GM21447 (cell line): ENCODE data around the gene FOLH1.
"Not testable (repeated sequence)": the region's sequence is repeated elsewhere in the genome, so short reads cannot be mapped to it uniquely, and the experiment has no call there.

Source experiments
- ATAC-seq: cut with Tn5 transposase; IDR thresholded peaks from one replicate; pipeline ENCODE4 v1.9.1; 2021; ENCODE audit not compliant: unreplicated experiment

Gene FOLH1

DNA sequence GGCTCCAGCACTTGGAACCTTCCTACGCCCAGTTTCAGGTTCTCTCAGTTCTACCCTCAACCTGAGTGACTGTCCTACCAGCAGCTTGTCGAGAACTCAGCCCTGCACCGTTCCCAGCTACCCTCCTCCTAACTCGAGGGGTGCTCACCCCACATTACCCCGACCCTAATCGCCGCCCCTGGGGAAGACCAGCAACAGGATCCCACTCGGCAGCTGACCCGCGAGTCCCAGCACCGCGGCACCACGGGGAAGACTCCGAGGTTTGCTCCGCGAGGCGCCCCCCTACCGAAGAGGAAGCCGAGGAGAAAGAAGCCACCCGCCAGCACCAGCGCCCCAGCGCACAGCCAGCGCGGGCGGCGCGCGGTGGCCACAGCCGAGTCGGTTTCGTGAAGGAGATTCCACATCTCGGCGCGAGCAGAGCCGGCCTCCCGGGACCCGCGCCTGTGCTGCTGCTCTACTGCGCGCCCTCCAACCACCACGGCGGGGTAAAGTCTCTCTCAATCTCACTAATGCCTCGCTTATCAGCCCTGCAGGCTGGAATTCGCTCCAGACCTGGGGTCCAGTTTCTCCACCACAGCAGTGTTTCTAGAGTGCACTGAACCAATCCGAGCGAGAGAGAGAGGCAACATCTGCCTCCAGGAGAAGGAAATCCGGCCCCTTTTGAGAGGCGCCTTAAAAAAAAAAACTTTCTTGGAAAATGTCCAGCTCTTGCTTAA, at the start of gene FOLH1:
TSS of gene FOLH1 (minus strand) at position 597 of the 716 bp plus-strand sequence. CDS start at position 404, 193 bp downstream.
- no peak for ATAC-seq

DNA sequence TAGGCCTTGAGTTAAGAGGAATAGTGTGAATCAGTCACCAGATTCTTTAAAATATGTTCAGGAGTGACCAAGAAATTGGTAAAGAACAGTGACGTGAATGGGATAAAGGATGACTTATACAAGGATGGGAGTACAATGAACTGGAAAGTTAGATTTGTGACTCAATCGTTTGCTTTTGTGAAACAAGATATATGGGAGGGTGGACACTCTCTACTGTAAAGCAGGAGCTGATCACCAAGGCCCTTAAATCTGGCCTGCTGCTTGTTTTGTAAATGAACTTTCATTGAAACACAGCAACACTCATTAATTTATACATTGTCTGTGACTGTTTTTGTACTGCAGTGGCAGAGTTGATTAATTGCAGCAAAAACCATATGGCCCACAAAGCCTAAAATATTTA, 46.7 kb upstream of the FOLH1 start:
- not testable (repeated sequence) for ATAC-seq

DNA sequence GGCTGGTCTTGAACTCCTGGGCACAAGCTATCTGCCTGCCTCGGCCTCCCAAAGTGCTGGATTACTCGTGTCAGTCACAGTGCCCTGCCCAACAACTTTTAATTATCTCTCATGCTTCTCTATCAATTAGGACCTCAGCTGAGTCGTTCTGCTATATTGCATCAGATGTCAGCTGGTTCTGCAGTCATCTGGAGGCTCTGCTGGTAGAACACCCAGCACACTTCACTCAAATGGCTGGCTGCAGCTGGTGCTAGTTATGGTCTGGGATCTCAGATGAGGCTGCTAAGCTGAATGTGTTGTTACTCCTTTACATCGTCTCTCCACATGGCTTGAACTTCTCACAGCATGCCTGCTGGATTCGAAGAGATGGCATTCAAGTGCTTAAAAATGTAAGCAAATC, 42.8 kb upstream of the FOLH1 start:
- not testable (repeated sequence) for ATAC-seq

DNA sequence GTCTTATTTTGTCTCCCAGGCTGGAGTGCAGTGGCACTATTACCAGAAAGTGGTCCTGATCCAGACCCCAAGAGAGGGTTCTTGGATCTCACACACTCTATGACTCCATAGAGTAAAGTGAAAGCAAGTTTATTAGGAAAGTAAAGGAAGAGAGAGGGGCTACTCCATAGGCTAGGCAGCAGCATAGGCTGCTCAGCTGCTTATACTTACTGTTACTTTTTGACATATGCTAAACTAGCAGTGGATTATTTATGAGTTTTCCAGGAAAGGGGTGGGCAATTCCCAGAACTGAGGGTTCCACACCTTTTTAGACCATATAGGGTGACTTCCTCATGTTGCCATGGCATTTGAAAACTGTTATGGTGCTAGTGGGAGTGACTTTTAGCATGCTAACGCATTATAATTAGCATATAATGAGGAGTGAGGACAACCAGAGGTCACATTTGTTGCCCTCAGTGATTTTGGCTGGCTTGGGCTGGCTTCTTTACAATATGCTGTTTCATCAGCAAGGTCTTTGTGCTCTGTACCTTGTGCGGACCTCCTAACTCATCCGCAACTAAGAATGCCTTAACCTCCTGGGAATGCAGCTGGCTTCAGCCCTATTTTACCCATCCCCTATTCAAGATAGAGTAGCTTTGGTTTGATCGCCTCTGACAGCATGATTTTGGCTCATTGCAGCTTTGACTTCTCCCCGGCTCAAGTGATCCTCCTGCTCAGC, 42.2 kb upstream of the FOLH1 start:
- not testable (repeated sequence) for ATAC-seq

DNA sequence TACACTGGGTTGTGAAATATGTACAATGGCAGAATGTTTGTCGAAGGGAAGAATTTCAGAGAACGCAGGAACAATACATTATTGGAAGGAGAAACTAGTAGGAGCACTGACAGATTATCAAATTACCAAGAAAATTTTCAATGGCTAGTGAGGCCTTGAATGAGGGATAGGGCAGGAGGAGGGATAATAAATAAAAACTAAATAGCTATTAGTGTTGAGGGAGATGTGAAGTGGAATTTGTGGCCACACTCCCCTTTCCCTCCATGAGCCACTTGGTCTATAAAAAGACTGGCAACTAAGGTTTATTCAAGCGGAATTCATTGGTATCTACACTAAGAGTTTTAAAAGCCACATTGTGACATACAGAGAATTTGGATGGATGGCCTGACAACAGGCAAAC, 41.0 kb upstream of the FOLH1 start:
- not testable (repeated sequence) for ATAC-seq

DNA sequence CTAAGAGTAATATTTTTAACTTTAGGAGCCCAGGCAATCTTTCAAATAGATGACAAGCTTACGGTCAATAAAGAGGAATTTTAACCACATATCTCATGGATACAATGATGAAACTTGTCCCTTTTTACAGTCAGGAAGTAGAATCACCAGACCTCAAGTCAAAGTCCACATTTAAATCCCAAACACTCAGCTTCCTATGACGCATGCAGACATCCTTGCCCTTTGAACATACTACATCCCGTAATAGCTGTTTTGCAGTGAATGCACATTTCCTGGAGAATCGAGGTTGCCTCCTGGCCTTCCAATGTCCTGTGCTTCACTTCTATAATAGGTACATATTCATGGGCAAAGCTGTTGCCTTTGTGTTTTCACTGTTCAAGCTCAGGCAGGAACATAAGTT, 25.3 kb upstream of the FOLH1 start:
- ATAC-seq = not testable (repeated sequence)

DNA sequence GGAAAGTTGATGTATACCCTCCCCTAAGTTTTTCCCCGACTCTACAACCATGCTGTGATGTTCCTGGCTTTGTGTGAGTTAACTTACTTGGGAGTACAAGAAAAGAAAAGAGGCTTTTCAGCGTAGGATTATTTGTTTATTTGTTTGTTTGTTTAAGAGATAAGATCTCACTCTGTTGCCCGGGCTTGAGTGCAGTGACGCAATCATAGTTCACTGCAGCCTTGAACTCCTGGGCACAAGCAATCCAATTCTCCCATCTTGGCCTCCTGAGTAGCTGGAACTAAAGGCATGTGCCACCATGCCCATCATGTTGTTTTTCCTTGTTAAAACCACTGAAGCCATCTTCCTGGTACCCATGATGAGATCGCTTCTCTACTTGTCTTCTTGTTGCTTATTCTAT, 24.6 kb upstream of the FOLH1 start:
- ATAC-seq = not testable (repeated sequence)

DNA sequence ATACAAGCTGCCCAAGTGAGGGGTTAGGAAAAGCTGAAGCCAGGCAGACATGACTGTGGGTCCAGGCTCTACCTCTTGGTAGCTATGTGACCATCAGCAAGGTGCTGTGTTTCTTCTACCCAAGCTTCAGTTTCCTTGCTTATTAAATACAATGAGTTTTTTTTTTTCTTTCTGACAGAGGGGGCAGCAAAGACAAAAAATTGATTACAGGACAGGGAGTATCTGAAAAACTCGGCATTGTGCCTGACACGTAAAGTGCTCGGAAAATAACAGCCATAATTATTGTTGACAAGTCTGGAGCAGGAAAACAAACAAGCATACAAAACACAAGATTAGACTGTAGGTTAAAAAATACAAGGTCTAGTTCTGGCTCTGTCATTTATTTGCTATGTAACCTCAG, 23.3 kb upstream of the FOLH1 start:
- not testable (repeated sequence) for ATAC-seq

DNA sequence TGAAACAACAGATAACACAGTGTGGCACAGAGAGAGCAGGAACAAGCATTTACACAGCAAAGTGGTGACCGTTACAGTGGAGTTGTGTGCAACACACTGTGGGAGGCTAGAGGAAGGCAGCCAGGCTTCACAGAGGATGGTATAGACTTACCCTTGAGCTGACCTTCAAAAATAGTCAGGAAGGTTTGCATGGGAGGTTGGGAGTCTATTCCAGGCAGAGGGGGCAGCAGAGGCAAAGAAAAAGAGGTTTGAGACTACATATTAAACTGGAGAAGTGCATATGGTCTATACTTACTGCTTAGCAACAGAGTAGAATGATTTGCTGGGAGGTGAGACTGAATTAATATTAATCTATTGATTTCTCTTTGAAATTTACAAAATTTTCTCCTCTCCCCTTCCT, 22.1 kb upstream of the FOLH1 start:
- not testable (repeated sequence) for ATAC-seq

DNA sequence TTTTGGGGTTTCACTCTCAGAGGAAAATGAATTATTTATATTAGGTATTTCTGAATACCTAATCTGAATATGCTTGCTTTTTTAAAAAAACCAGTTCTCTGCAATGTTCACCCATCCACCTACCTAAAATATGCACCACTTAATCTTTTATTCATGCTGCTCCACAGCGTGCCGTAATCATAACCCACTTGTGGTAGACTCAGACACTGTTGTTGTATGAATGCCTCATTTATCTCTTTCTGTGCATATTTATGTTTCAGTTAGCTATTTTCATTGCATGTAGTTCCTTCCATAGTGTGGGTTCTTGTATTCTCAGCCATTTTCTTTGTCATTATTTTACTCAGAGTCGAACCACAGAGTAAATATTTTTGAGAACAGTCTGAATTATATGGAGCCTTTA, 21.6 kb upstream of the FOLH1 start:
- ATAC-seq = not testable (repeated sequence)

DNA sequence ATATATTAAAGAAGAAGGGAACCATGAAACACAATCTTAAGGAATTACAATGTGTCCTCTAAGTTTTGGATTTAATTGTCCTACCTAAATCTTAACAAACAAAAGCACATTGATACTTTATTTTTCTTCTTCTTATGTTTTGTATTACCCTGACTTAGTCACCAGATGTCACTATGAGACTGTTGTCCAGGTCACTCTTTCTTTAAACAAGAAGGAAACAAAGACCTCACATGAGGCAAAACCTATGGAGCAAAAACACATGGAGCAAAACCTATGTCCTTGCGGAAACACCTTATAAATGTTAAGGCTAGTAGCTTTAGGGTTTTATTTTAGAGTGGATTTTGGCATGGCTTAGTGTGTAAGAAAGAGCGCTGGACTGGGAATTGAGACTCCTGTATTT, 20.7 kb upstream of the FOLH1 start:
- not testable (repeated sequence) for ATAC-seq

DNA sequence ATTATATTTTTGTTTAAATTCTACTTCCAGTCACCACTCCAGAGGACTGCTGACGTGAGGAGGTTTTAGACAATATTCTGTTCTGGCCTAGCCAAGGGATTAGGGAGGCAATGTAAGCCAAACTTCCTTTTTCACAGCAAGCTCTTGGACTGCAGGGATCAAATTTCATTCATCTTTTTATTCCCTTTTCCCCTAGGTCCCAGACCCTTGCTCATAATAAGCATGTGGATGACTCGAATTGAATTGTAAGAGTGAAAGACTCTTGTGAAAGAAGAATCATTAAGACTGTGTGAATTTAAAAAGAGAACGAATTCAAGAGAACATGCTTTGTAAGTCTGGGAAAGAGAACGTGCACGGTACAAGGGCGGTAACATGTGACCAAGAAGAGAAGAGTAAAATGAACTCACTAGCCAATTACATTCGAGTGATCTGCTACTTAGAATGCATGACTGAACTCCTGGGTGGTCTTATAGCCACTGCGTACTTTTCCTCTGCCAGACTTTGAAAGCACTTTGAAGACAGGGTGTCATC, 16.9 kb upstream of the FOLH1 start:
- not testable (repeated sequence) for ATAC-seq

DNA sequence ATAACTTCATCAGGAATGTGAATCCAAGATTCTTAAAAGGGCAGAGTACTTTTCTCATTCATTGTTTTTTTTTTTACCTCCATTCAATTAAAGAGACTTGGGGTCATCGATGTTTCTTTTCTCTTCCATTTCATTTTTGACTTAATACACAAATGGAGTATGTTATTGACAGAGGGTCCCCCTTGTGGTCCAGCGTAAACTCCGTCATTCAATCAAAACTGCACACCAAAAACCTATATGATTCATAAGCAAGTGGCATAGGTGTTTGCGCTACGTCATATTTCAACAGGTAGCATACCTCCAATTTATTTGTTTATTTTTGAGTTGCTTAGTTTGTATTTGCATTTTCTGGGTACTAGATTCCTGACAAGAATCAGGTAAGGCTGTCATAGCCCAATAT, 12.7 kb upstream of the FOLH1 start:
- no peak for ATAC-seq

DNA sequence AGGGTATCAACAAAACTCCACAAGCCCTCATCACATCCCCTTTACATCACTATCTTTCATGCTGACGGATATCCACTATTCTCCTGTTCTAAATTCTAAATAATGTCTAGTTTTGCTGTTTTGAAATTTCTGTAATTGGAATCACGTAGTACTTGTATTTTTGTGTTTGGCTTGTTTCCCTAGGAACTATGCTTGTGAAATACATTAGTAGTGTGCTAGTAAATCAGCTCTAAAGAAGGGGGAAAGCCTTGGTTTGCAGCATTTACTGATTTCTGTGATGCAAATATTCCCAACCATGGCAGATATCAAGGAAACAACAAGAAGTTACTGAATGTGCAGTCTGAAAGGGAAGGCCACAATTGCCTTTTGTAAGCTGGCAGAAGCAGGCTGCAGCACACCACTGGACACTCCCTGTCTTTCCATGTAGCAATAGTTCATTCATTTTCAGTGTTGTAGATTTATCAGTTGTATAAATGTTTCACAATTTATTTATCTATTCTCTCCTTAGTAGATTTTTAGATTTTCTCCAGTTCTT, 4.7 kb upstream of the FOLH1 start:
- ATAC-seq = no peak

DNA sequence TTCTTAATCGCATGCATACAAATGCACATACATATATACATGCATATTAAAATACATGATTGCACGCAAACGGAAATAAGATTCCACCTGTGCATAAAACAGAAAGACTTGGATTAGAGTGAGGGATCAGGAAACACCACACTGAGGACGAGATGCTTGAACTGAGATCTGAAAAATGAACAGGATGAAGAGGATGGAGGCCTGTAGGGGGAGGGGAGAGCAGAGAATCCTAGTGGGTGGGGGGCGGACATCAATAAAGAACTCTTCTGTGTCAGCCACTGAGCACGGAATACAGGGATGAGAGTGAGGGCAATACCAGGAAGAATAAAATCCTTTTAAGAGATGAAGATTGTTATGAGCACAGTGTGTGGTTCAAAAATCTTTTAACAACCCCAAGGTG, 1.4 kb downstream of the FOLH1 start:
- ATAC-seq = not testable (repeated sequence)

DNA sequence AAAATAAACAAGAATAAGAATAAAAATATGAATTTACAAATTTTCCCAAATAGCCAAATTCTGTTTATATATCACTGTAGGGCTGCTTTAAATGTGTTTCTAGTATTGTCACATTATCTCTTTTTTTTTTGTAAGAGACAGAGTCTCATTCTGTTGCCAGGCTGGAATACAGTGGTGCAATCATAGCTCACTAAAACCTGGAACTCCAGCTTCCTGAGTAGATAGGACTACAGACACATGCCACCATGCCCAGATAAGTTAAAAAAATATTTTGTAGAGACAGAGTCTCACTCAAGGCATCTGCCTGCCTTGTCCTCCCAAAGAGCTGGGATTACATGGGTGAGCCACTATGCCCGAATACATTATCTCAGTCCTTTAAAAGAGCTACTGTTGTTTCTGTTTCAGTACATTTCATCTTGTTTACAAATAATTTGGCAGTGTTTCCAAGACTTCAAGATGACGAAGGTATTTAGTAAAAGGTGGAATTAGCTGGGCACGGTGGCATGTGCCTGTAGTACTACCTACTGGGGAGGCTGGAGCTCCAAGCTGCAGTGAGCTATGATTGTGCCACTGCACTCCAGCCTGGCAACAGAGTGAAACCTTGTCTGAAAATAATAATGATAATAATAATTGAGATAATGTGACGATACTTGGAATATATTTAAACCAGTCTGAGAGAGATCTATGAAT, 6.0 kb downstream of the FOLH1 start:
- ATAC-seq = no peak

DNA sequence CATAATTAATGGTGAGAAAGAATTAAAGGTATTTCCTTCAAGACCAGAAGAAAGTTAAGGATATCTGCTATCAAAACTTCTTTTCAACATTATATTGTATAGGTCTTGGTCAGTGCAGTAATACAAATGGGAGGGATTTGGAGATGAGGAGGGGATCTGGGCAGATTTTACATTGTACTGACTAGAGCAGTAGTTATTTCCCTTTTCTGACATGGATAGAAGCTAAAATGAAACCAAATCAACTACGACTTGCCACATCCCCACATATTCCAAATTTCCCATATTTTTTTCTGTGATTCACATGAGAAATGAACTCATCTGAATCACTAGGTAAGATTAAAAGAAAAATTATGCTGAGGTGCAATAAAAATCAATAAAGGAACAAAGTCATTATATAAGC, 11.6 kb downstream of the FOLH1 start:
- ATAC-seq = not testable (repeated sequence)

DNA sequence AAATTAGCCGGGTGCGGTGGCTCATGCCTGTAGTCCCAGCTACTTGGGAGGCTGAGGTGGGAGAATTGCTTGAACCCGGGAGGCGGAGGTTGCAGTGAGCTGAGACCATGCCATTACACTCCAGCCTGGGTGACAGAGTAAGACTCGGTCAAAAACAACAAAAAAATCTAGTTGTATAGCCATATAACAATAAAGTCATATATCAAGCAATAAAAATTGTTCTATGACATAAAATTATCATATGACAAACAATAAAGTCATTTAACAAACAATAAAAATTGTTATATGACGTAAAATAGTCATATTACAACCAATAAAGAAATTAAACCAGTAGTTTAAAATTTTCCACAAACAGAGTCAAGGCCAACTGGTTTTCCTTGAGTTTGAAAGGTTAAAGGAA, 12.4 kb downstream of the FOLH1 start:
- ATAC-seq = not testable (repeated sequence)

DNA sequence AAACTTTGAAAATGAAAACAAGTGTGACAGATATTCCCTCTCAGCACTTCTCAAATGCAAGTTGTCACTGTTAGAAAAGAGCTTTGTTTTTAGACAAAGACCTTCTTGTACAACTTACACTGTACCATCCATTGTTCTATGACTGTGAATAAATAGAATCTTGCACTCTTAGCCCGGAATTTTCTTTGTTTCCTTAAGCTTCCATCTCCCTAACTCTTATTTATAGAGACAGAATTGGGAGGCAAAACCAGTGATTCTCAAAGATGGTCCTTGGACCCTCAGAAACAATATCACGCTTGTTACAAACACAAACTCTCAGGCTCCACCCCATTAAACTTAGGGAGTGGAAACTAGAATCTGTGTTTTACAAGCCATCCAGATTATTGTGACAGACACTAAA, 18.1 kb downstream of the FOLH1 start:
- not testable (repeated sequence) for ATAC-seq

DNA sequence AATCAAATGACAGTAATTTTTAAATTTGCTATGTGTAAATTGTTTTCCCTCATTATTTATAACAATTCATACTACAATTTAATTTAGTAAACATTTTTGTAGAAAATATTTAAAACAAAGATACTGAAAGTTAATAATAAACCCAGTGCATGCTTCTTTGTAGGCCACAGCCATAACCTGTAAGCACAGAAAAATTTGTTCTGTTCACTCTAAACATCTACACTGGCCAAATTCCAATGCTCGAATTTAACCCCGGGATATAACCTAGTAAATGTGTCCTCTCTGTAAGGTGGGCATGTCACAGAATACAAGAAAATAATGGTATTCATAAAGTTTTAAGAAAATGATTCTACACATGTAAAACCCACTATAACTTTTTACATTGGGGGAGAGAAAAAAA, 22.2 kb downstream of the FOLH1 start:
- ATAC-seq = not testable (repeated sequence)

DNA sequence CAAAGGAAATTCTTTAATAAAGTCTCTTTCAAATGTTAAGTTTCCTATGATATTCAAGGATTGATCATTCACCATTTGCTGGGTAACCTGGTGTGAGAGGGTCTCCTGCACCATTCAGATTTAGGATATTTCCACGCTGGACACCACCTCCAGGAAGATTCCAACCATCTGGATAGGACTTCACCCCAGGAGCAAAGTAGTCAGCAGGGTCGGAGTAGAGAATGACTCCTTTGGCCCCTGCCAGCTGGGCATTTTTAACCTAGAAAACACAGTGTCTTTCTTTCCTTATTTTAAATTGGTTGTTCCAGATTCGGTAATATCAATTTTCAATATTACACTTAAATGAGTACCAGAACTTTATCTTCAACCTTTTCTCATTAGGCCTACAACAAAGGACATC, 22.8 kb downstream of the FOLH1 start:
- ATAC-seq = not testable (repeated sequence)
